HCT116 (cell line): Measurements from ENCODE around the gene MICOS13. TPM values are rescaled to one million over a fixed set of nuclear protein-coding genes. Genes with fewer than 3 reads are reported as not detected.

Experiments
- ATAC-seq: fragments of 200-7000 bp; cut with Tn5 transposase; 2 replicates; pipeline ENCODE4 v1.9.1; 2020; ENCODE audit warnings: mild to moderate bottlenecking, moderate library complexity
- BruUV-seq: library from RNA; stranded (reverse); fragments of 400-500 nt; replicated peaks from 2 replicates; lab custom pipeline; 2021; lab: Mats Ljungman, UMichigan
- CTCF ChIA-PET: fragments of 300-600 bp; sonication (Branson Sonifier 250); formaldehyde crosslinking; loops from one replicate; lab custom pipeline; 2021; ENCODE audit warnings: antibody characterized with exemption; lab: Charles Lee
- POLR2A ChIA-PET: fragments of 300-600, 350-600 bp; sonication (Branson Sonifier 250); formaldehyde crosslinking; loops from one replicate; lab custom pipeline; 2021; ENCODE audit warnings: antibody characterized with exemption; lab: Charles Lee
- RAD21 ChIA-PET, 2 experiments: fragments of 300-600 bp; sonication (Branson Sonifier 250); formaldehyde crosslinking; loops; one replicate each; lab custom pipeline; 2023; ENCODE audit warnings: low total read pairs in 2 of 2; ENCODE audit not compliant: uncharacterized antibody in 2 of 2, unreplicated experiment in 2 of 2, low non-redundant PET in 1 of 2; lab: Charles Lee
- DNase-seq: peaks from one replicate; pipeline ENCODE4 v3.0.0-alpha.2; 2010; ENCODE audit warnings: low read depth, low spot score
- H2AFZ ChIP-seq: fragments of 200-600 bp; shearing (Covaris generic), sonication (generic); 2 replicates; pipeline ENCODE4 v1.6.1; 2017; ENCODE audit warnings: low read depth, mixed run types, mixed read lengths, antibody characterized with exemption, low read length; ENCODE audit not compliant: poor library complexity, severe bottlenecking
- H3K27ac ChIP-seq: 2 replicates; pipeline ENCODE4 v1.5.1; 2012; ENCODE audit warnings: low read depth, low read length
- H3K27me3 ChIP-seq: fragments of 200-600 bp; sonication (generic); 2 replicates; pipeline ENCODE4 v1.6.1; 2016; ENCODE audit warnings: mixed run types, low read length, mixed read lengths; ENCODE audit not compliant: insufficient read depth
- H3K36me3 ChIP-seq, 2 experiments: fragments of 200-500 bp in 1 of 2; fragments of 200-600 bp in 1 of 2; sonication (Bioruptor generic) in 1 of 2; sonication (generic) in 1 of 2; 2 replicates each; pipeline versions ENCODE4 v1.5.1 to v1.6.1; 2014 to 2016; ENCODE audit warnings: low read length in 2 of 2, inconsistent platforms in 1 of 2, mixed read lengths in 1 of 2, mixed run types in 1 of 2; ENCODE audit not compliant: insufficient read depth in 2 of 2, control insufficient read depth in 1 of 2
- H3K4me1 ChIP-seq, 2 experiments: fragments of 200-600 bp in 1 of 2; sonication (generic) in 1 of 2; 2 replicates each; pipeline versions ENCODE4 v1.5.1 to v1.6.1; 2012 to 2017; ENCODE audit warnings: low read length in 2 of 2, inconsistent platforms in 1 of 2, mild to moderate bottlenecking in 1 of 2, mixed read lengths in 1 of 2, mixed run types in 1 of 2, moderate library complexity in 1 of 2; ENCODE audit not compliant: insufficient read depth in 2 of 2, control insufficient read depth in 1 of 2
- H3K4me2 ChIP-seq: fragments of 200-600 bp; sonication (generic); 2 replicates; pipeline ENCODE4 v1.6.1; 2017; ENCODE audit warnings: mixed run types, low read length, mixed read lengths
- H3K4me3 ChIP-seq, 2 experiments: fragments of 200-600 bp in 1 of 2; sonication (generic) in 1 of 2; replicated peaks in 1 of 2; 2 replicates each; pipeline ENCODE4 v1.5.1; 2011 to 2016; ENCODE audit warnings: low read length in 2 of 2, control low read depth in 1 of 2, low read depth in 1 of 2, mild to moderate bottlenecking in 1 of 2, mixed read lengths in 1 of 2, mixed run types in 1 of 2
- H3K79me2 ChIP-seq: fragments of 200-600 bp; sonication (generic); 2 replicates; pipeline ENCODE4 v1.6.1; 2017; ENCODE audit warnings: mild to moderate bottlenecking, mixed run types, low read length, moderate library complexity, mixed read lengths; ENCODE audit not compliant: insufficient read depth
- H3K9ac ChIP-seq: fragments of 200-600 bp; sonication (generic); 2 replicates; pipeline ENCODE4 v1.6.1; 2016; ENCODE audit warnings: low read length, mixed read lengths
- H3K9me2 ChIP-seq: fragments of 200-600 bp; sonication (generic), shearing (Covaris generic); 2 replicates; pipeline ENCODE4 v1.6.1; 2017; ENCODE audit warnings: mixed run types, mild to moderate bottlenecking, moderate library complexity; ENCODE audit not compliant: insufficient read depth
- H3K9me3 ChIP-seq, 2 experiments: fragments of 200-500 bp in 1 of 2; fragments of 200-600 bp in 1 of 2; sonication (Bioruptor generic) in 1 of 2; sonication (generic) in 1 of 2; 2 replicates each; pipeline ENCODE4 v1.6.1; 2014 to 2017; ENCODE audit warnings: low read length in 2 of 2, mixed read lengths in 2 of 2, inconsistent platforms in 1 of 2, low read depth in 1 of 2, mild to moderate bottlenecking in 1 of 2, mixed run types in 1 of 2, moderate library complexity in 1 of 2; ENCODE audit not compliant: control insufficient read depth in 1 of 2, insufficient read depth in 1 of 2
- H4K20me1 ChIP-seq: fragments of 200-600 bp; sonication (generic), shearing (Covaris generic); 2 replicates; pipeline ENCODE4 v1.6.1; 2017; ENCODE audit warnings: mixed run types, mild to moderate bottlenecking, moderate library complexity; ENCODE audit not compliant: insufficient read depth
- CBX3 ChIP-seq: IDR thresholded peaks from 2 replicates; pipeline ENCODE4 v1.6.1; 2012; ENCODE audit warnings: low read depth
- CEBPB ChIP-seq: IDR thresholded peaks from 2 replicates; pipeline ENCODE4 v1.6.1; 2012; ENCODE audit warnings: low read depth
- EGR1 ChIP-seq: IDR thresholded peaks from 2 replicates; pipeline ENCODE4 v1.6.1; 2012; ENCODE audit warnings: low read depth
- ELF1 ChIP-seq: IDR thresholded peaks from 2 replicates; pipeline ENCODE4 v1.6.1; 2012; ENCODE audit warnings: low read depth, borderline replicate concordance
- EZH2 ChIP-seq: fragments of 200-600 bp; sonication (generic); IDR thresholded peaks from 2 replicates; pipeline ENCODE4 v1.6.1; 2017; ENCODE audit warnings: antibody characterized with exemption, mixed run types
- EZH2phosphoT487 ChIP-seq: fragments of 200-600 bp; IDR thresholded peaks from 2 replicates; pipeline ENCODE4 v1.6.1; 2018; ENCODE audit warnings: antibody characterized with exemption, borderline replicate concordance
- FOSL1 ChIP-seq: IDR thresholded peaks from 2 replicates; pipeline ENCODE4 v1.6.1; 2012; ENCODE audit warnings: low read depth
- JUND ChIP-seq: IDR thresholded peaks from 2 replicates; pipeline ENCODE4 v1.6.1; 2012
- MAX ChIP-seq: IDR thresholded peaks from 2 replicates; pipeline ENCODE4 v1.6.1; 2012
- POLR2A ChIP-seq: IDR thresholded peaks from 2 replicates; pipeline ENCODE4 v1.7.0; 2011; ENCODE audit warnings: borderline replicate concordance; ENCODE audit not compliant: insufficient read depth, insufficient read length; ENCODE audit errors: extremely low read depth
- POLR2AphosphoS5 ChIP-seq: IDR thresholded peaks from 2 replicates; pipeline ENCODE4 v1.6.1; 2011; ENCODE audit warnings: mild to moderate bottlenecking, low read depth, low read length, moderate library complexity
- RAD21 ChIP-seq: IDR thresholded peaks from 2 replicates; pipeline ENCODE4 v1.6.1; 2012; ENCODE audit warnings: low read depth, mild to moderate bottlenecking
- REST ChIP-seq: IDR thresholded peaks from 2 replicates; pipeline ENCODE4 v1.6.1; 2012; ENCODE audit warnings: low read depth
- SIN3A ChIP-seq: IDR thresholded peaks from 2 replicates; pipeline ENCODE4 v1.6.1; 2012; ENCODE audit warnings: low read depth
- SP1 ChIP-seq: IDR thresholded peaks from 2 replicates; pipeline ENCODE4 v1.6.1; 2012; ENCODE audit warnings: low read depth
- SRF ChIP-seq: IDR thresholded peaks from 2 replicates; pipeline ENCODE4 v1.6.1; 2012; ENCODE audit warnings: low read depth
- TCF7L2 ChIP-seq: IDR thresholded peaks from 2 replicates; pipeline ENCODE4 v1.7.0; 2011; ENCODE audit warnings: borderline replicate concordance, inconsistent platforms; ENCODE audit not compliant: insufficient read depth, insufficient read length; ENCODE audit errors: extremely low read depth
- YY1 ChIP-seq: IDR thresholded peaks from 2 replicates; pipeline ENCODE4 v1.6.1; 2011; ENCODE audit warnings: low read length, low read depth, moderate library complexity, mild to moderate bottlenecking; ENCODE audit not compliant: insufficient replicate concordance; ENCODE audit errors: extremely low read depth
- ZNF274 ChIP-seq: fragments of 200-500 bp; sonication (Bioruptor generic); IDR thresholded peaks from 2 replicates; pipeline ENCODE4 v1.6.1; 2014; ENCODE audit warnings: mild to moderate bottlenecking, low read depth, low read length, inconsistent platforms
- intact Hi-C: fragments of 100-400 bp; cut with micrococcal nuclease; formaldehyde crosslinking; loops from 2 replicates; pipeline ENCODE4 v1.10.0; 2022
- total RNA-seq: library from RNA; stranded (reverse); gene quantifications from one replicate; pipeline ENCODE4 v1.2.1, GENCODE V29; 2021; ENCODE audit not compliant: unreplicated experiment

The MICOS13 gene
- total RNA-seq, 1 experiment from 2014 or later = 61.6 TPM

- ChIA-PET CTCF (no interaction called here), POLR2A (interaction anchor here (0.6 to 1.4 kb wide), 4 partner anchors 22 to 69 kb away, joined by 3 to 6 read pairs (median 4); partner anchors contain the start of genes CATSPERD, LONP1 and SAFB2), RAD21 (interaction anchor here in 1 of 2 experiments (0.6 kb wide), 1 partner anchor 13 kb away, joined by 3 read pairs; no protein-coding TSS in a partner anchor)
- H3K27me3 ChIP-seq = no peaks in the 10 kb centered on the region
- peak overlapping the region; percentile 85 to 99 for H3K4me3 ChIP-seq
- intact Hi-C loops = loop anchor here (2.0 kb wide), 1 partner anchor 100 kb away; the partner anchor contains the start of gene DUS3L
- H2AFZ ChIP-seq = no peak overlapping the region
- no peak for TF ChIP-seq ZNF274
- TF ChIP-seq JUND = no peak; the same call in 1 of the 2 replicates
- TF ChIP-seq SP1 = peak; percentile 35; the same call in 1 of the 2 replicates
- no peak for TF ChIP-seq REST
- TF ChIP-seq RAD21 = no peak
- no peak for TF ChIP-seq CBX3
- TF ChIP-seq CEBPB = no peak
- TF ChIP-seq FOSL1 = no peak
- TF ChIP-seq TCF7L2 = no peak
- no peak for TF ChIP-seq SRF
- peak; percentile 17 for TF ChIP-seq POLR2A
- TF ChIP-seq EGR1 = peak; percentile 79
- TF ChIP-seq POLR2AphosphoS5 = peak; percentile 86
- TF ChIP-seq ELF1 = no peak; the same call in 1 of the 2 replicates
- no peak for TF ChIP-seq EZH2phosphoT487
- peak; percentile 78 for TF ChIP-seq SIN3A
- TF ChIP-seq YY1 = no peak
- TF ChIP-seq MAX = peak; percentile 35; the same call in 1 of the 2 replicates
- no peak for TF ChIP-seq EZH2
- H3K36me3 ChIP-seq = peaks cover 10 to 56% of the 10 kb centered on the region in 2 experiments; a peak in 2 of 4 replicates
- ATAC-seq (no peak), DNase-seq (no peak)
- H4K20me1 ChIP-seq = peaks cover 17% of the 10 kb centered on the region; the same call in 1 of the 2 replicates
- H3K4me1 ChIP-seq = peaks cover 10 to 44% of the 10 kb centered on the region in 2 experiments; a peak in 3 of 4 replicates
- H3K79me2 ChIP-seq = peaks cover 57% of the 10 kb centered on the region
- peak overlapping the region; percentile 93 for H3K27ac ChIP-seq
- H3K9me2 ChIP-seq = no peaks in the 10 kb centered on the region
- TSS peak; percentile 85 for BruUV-seq
- H3K9me3 ChIP-seq = no peaks in the 10 kb centered on the region
- peak overlapping the region; percentile 92 for H3K4me2 ChIP-seq
- H3K9ac ChIP-seq = peak overlapping the region; percentile 100
These were observed 10.9 kb upstream of the MICOS13 start for GRCh38 chr19:5690955-5691821.
